Brain microvascular endothelial cell (primary cell): ENCODE measurements around the gene RPL19.
A peak's percentile ranks its signal among the peaks of the same experiment; 100 is the strongest.
"Not testable (repeated sequence)": the region's sequence is repeated elsewhere in the genome, so short reads cannot be mapped to it uniquely, and the experiment has no call there.

Source experiments
- DNase-seq: peaks from one replicate; pipeline ENCODE4 v3.0.0-alpha.2; 2020
- H3K27ac ChIP-seq: fragments of 250-450 bp; sonication (Bioruptor Pico); 2 replicates; pipeline ENCODE4 v1.5.1; 2020; ENCODE audit warnings: mild to moderate bottlenecking, moderate library complexity
- H3K27me3 ChIP-seq: fragments of 250-450 bp; sonication (Bioruptor Pico); replicated peaks from 2 replicates; pipeline ENCODE4 v1.5.1; 2020; ENCODE audit warnings: mild to moderate bottlenecking
- H3K36me3 ChIP-seq: fragments of 250-450 bp; sonication (Bioruptor Pico); replicated peaks from 2 replicates; pipeline ENCODE4 v1.5.1; 2020; ENCODE audit warnings: mild to moderate bottlenecking
- H3K4me3 ChIP-seq: 2 replicates; pipeline ENCODE4 v1.5.1; 2011; ENCODE audit warnings: low read depth, mild to moderate bottlenecking, control low read depth, low read length, moderate library complexity
- in situ Hi-C: cut with HindIII; loops from 2 replicates; pipeline ENCODE4 v1.10.0; 2017; ENCODE audit warnings: low sequenced_read_pairs, low pct_ligation_motif_present
- TF ChIP-seq, protein P1 (sequence below): IDR thresholded peaks from 2 replicates; pipeline ENCODE4 v1.5.1; 2011; ENCODE audit warnings: low read depth, mild to moderate bottlenecking, moderate library complexity, low read length, control low read depth, inconsistent platforms; ENCODE audit errors: missing control alignments

RPL19 gene

GRCh38 chr17:39243155-39243554 is 43.1 kb downstream of the RPL19 start:
- Histone ChIP-seq H3K27me3 (no peaks in the 10 kb centered on the region), H3K36me3 (no peaks in the 10 kb centered on the region), H3K27ac (no peak overlapping the region), H3K4me3 (no peak overlapping the region)
- in situ Hi-C loops = no loop called here
- no peak for DNase-seq
- TF ChIP-seq, protein P1, sequence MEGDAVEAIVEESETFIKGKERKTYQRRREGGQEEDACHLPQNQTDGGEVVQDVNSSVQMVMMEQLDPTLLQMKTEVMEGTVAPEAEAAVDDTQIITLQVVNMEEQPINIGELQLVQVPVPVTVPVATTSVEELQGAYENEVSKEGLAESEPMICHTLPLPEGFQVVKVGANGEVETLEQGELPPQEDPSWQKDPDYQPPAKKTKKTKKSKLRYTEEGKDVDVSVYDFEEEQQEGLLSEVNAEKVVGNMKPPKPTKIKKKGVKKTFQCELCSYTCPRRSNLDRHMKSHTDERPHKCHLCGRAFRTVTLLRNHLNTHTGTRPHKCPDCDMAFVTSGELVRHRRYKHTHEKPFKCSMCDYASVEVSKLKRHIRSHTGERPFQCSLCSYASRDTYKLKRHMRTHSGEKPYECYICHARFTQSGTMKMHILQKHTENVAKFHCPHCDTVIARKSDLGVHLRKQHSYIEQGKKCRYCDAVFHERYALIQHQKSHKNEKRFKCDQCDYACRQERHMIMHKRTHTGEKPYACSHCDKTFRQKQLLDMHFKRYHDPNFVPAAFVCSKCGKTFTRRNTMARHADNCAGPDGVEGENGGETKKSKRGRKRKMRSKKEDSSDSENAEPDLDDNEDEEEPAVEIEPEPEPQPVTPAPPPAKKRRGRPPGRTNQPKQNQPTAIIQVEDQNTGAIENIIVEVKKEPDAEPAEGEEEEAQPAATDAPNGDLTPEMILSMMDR = no peak

DNA sequence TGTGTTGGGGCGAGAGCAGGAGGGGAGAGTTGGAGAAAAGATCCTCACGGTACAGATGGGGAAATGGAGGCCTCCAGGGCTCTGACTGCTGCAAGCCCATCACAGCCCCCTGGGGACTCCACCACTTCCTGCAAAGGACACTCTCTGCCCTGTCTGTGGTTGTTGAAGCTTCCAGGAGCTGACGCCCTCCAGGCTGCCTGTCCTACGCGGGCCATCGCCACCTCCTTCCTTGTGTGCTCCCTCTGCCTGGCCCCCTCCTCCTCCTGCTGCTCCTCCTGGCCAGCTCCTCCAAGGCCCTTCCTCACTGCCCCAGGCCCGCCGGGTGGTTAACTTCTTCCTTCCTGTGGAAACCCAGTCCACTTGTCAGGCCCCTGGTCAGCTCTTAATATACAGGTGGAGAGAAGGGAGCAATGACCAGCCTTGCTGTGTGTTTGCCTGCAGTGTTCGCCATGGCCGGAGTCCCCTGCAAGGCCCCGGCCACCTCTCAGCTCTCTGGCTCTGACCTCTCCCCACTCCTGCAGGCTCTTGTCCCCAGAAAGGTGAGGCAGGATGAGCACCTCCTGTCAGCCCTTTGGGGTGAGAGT is 44.0 kb downstream of the RPL19 start:
- Histone ChIP-seq H3K36me3 (no peaks in the 10 kb centered on the region), H3K27me3 (no peaks in the 10 kb centered on the region), H3K4me3 (no peak overlapping the region), H3K27ac (no peak overlapping the region)
- in situ Hi-C loops = no loop called here
- TF ChIP-seq, protein P1 = no peak
- DNase-seq = no peak

- in situ Hi-C loops = no loop called here
- H3K4me3 ChIP-seq = no peak overlapping the region
- TF ChIP-seq, protein P1 = peak; percentile 95
- no peaks in the 10 kb centered on the region for H3K36me3 ChIP-seq
- no peaks in the 10 kb centered on the region for H3K27me3 ChIP-seq
- no peak overlapping the region for H3K27ac ChIP-seq
- peak; percentile 76 for DNase-seq
Observed at GRCh38 chr17:39244600-39245570, 44.8 kb downstream of the RPL19 start.

- no peaks in the 10 kb centered on the region for H3K36me3 ChIP-seq
- H3K4me3 ChIP-seq = no peak overlapping the region
- in situ Hi-C loops = no loop called here
- H3K27ac ChIP-seq = no peak overlapping the region
- TF ChIP-seq, protein P1 = peak; percentile 40
- DNase-seq = no peak
- H3K27me3 ChIP-seq = no peaks in the 10 kb centered on the region
Observed at GRCh38 chr17:39246274-39246673, 46.2 kb downstream of the RPL19 start.

DNA sequence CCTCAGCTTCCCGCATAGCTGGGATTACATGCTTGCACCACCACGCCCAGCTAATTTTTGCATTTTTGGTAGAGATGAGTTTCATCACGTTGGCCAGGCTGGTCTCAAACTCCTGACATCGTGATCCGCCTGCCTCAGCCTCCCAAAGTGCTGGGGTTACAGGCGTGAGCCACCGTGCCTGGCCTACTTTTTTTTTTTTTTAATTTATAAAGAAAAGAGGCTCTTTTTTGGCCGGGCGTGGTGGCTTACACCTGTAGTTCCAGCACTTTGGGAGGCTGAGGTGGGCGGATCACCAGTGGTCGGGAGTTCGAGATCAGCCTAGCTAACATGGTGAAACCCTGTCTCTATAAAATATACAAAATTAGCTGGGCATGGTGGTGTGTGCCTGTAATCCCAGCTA is 50.0 kb downstream of the RPL19 start:
- H3K36me3 ChIP-seq, H3K4me3 ChIP-seq, H3K27ac ChIP-seq, in situ Hi-C loops, H3K27me3 ChIP-seq, DNase-seq: not testable (repeated sequence)

- in situ Hi-C loops = no loop called here
- Histone ChIP-seq H3K27me3 (no peaks in the 10 kb centered on the region), H3K4me3 (no peak overlapping the region), H3K36me3 (no peaks in the 10 kb centered on the region), H3K27ac (no peak overlapping the region)
- no peak for DNase-seq
- TF ChIP-seq, protein P1 = no peak
Observed at GRCh38 chr17:39251997-39252396, 51.9 kb downstream of the RPL19 start.
